NCI-H748 treated with DMSO at 0.1 percent for 48 hours (cell line): ENCODE measurements around the gene TTC3.
"Not testable (repeated sequence)": the region's sequence is repeated elsewhere in the genome, so short reads cannot be mapped to it uniquely, and the experiment has no call there.

Source experiments
- DNase-seq: peaks from one replicate; lab custom pipeline; 2025; lab: John Stamatoyannopoulos, UW

The TTC3 gene

DNA sequence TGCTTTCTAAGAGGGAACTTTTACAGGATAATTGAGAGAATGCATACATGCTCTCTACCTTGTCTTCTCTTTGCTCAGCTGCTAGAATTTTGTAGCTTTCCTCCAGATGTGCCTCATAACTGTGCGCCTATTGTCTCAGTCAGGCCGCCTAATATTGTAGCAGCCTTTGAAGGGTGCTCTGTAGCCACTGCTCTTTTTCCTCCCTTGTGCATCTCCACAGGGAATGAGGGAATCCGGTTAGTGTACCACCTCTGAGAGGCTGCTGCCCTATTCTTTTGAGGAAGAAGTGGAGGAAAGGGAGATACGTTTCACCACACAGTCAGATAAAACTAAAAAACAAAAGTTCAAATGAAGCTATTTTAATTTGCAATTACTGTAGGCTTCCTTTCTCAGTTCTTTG is 22.8 kb downstream of the TTC3 start:
- DNase-seq: no peak

DNA sequence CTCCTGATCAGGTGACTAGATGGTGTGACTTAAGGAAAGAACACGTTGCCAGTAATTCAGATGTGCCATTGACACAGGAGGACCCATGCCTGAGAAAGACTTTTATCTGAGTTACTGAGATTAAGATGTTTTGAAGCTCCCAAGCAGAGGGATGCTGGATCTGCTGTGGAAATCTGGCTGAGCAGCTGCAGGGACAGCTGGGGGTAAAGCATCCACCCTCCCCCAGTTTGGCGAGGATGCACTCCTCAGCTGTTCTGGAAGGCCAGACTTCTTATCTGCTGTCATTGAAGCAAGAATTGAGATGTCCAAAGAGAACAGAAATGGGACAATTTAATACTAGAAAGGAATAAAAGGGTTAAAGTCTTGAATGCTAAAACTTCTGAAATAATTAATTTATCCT is 25.7 kb downstream of the TTC3 start:
- DNase-seq: no peak

DNA sequence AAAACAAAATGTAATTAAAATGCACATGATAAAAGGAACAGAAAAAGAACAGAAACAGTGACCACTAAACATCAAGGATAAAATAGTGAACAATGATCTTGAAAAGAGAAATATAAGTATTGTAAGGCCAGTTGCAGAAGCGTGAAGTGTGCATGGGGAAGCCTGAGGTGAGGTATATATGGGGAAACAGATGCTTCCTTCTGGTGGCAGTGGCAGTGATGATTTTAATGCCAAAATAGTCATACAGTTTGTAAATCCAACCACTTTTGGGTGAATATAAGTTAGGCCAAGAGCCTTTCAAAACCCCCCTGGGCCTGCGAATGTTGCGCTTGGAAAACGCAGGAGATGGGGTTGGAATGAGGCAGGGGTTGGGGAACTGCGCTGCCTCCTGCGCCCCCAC is 27.3 kb downstream of the TTC3 start:
- no peak for DNase-seq

DNA sequence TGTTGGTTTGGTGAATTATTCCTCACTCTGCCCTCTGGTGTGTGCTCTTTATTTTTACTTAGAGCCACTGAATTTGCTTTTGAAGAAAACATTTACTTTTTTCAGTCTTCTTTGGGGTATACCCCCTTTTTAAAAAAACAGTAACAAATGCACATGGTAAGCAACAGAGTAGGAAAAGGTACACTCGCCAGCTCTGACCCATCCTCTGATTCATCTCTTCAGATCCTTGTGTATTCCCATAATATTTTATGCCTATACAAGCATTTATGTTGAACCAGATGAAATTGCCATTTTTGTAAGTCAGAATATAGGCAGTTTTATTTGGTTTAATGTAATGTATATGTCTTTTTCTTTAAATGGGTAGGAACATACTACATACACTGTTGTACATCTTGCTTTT is 28.3 kb downstream of the TTC3 start:
- DNase-seq: no peak

DNA sequence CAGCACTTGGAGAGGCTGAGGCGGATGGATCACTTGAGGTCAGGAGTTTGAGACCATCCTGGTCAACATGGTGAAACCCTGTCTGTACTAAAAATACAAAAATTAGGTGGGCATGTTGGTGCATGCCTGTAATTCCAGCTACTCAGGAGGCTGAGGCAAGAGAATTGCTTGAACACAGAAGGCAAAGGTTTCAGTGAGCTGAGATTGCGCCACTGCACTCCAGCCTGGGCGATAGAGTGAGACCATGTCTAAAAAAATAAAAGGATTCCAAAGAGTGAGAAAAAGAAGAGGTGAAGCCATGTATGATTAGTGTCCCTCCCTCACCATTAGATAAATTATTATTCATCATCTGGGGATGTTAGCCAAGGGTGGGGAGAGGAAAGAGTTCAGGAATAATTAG is 29.7 kb downstream of the TTC3 start:
- DNase-seq: not testable (repeated sequence)

DNA sequence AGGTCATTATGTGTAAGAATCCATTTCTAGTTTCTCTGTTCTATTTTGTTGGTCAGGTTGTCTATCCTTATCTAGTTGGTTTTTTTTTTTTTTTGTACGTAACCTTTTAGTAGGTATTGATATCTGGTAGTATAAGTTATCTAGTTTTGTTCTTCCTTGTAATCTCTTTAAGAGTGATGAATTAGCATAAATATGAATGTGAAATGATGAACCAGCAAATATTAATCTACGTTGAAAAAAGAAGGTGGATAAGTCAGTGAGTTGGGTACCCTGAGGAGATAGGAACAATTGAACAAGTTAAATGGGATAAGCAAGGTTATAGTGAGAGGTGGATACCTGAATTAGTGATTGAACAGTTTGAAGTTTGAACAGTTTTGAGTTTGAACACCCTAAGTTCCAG is 33.9 kb downstream of the TTC3 start:
- no peak for DNase-seq

DNA sequence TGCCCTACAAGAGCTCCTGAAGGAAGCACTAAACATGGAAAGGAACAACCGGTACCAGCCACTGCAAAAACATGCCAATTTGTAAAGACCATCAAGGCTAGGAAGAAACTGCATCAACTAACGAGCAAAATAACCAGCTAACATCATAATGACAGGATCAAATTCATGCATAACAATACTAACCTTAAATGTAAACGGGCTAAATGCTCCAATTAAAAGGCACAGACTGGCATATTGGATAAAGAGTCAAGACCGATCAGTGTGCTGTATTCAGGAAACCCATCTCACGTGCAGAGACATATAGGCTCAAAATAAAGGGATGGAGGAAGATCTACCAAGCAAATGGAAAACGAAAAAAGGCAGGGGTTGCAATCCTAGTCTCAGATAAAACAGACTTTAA is 38.0 kb downstream of the TTC3 start:
- not testable (repeated sequence) for DNase-seq

DNA sequence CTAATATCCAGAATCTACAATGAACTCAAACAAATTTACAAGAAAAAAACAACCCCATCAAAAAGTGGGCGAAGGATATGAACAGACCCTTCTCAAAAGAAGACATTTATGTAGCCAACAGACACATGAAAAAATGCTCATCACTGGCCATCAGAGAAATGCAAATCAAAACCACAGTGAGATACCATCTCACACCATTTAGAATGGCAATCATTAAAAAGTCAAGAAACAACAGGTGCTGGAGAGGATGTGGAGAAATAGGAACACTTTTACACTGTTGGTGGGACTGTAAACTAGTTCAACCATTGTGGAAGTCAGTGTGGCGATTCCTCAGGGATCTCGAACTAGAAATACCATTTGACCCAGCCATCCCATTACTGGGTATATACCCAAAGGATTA is 41.2 kb downstream of the TTC3 start:
- DNase-seq: not testable (repeated sequence)

DNA sequence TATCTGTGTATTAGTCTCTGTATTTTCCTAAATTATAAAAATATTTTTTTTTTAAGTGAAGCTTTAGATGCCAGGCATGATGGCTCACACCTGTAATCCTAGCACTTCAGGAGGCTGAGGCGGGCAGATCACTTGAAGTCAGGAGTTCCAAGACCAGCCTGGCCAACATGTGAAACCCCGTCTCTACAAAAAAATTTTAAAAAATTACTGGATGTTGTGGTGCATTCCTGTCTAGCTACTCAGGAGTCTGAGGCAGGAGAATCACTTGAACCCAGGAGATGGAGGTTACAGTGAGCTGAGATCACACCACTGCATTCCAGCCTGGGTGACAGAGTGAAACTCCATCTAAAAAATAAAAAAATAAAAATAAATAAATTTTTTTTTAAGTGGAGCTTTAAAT is 43.4 kb downstream of the TTC3 start:
- DNase-seq: not testable (repeated sequence)

DNA sequence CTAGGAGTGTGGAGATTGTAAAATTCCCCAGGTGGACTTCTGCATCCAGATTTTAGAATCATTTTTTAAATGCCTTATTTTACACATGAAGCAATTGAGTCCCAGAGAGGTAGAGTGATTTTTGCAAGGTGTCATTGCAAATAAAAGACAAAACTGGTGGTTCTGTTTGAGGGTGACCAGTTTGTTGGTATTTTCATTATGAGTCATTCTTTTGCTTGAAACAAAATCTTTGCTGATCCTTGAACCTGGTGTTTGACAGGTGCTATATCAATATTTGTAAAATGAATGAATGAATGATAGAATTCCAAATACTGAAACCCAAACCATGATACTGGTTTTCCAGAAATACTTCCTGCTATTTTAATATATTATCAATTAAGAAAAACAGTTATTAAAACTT is 44.1 kb downstream of the TTC3 start:
- DNase-seq: no peak

DNA sequence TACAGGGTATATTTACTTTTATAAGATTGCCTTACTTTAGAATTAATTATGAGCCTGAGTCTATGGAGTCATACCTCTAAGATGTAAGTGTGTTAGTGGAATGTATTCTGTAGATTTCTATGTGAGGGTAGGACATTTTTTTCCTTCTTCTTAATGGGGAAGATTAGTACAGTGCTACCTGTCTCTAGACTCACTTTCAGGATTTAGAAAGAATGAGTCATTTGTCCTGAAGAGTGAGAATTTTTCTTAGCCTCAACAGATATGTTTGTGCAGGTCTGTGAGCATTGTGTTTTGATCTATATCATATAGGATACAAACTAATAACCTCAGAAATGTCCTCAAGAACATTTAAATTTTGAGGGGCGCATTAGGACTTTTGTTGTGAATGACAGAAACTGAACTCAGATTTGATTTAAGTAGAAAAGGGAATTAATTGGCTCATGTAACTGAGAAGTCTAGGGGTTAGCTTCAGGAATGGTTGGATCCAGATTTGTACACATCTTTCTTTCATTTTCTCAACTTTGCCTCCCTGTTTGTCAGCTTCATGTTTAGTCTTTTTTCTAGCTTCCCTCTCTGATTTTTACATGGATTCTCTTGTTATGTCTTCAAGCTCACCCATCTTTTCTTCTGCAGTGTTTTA is 45.3 kb downstream of the TTC3 start:
- DNase-seq: no peak

DNA sequence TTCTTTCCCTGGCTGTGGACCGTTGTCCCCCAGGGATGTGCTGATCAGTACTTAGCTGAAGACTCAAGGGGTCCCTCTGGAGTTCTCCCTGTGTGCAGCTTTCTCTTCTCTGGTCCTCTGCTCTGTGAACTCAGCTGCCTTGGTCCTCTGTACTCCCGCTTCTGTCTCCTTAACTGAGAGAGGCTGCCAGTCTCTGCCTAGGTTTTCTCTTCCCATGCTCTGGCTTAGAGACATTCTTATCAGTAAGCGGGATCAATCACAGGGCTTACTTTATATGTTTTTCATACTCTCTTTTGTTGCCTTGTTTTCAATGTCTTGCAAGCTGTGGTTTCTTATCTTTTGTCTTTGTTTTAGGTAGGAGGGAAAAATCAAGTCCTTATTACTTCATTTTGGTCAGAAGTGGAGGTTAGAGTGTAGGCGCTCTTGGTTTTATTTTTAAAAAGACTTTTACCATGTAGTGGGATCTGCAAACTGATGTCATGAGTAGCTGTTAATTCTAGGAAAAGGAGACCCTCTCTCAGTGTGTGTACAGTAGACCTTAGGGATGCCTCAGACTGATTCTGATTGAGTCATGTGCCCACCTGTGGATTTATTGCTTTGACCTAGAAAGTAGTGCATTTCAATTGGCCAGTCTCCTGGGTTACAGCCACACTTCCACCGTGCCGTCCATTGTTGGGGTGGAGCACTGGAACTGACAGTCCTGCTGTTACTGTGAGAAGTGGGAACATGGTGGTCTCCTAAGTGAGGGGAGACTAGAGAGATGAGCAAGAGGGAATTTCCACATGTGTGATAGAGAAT is 46.6 kb downstream of the TTC3 start:
- DNase-seq: no peak

DNA sequence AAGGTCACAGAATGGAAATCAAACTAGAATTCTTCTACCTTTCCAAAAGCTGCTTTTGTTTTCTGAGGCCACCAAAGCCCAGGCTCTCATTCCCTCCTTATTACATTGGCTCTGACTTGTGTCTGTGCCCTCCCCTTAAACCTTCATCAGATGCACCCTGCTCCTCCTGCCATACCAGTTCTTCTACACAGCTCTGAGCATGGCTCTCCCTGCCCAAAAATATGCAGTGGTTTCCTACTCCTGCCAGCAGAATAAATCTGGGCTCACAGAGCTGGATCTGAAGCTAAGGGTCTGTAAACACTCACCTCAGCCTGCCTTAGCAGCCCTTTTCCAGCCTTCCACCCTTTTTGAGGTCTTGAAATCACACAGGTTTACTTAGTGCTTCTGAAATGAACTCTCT is 55.0 kb downstream of the TTC3 start:
- no peak for DNase-seq

DNA sequence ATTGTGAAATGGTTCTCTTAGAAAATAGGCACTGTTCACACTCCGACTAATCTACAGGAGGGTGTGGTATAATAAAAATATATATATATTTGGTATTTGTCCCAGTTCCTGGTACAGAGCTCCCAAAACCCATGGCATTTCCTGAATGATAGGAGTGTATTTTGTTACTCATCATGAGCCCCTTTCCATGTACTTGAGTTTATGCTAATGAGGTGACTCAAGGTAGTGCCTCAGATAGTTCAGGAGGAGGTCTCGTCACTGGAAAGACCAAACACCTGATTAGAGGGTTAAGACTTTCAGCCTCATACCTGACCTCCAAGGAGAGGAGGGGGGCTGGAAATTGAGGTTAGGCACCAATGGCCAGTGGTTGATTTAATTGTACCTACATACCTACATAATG is 57.9 kb downstream of the TTC3 start:
- DNase-seq: no peak

DNA sequence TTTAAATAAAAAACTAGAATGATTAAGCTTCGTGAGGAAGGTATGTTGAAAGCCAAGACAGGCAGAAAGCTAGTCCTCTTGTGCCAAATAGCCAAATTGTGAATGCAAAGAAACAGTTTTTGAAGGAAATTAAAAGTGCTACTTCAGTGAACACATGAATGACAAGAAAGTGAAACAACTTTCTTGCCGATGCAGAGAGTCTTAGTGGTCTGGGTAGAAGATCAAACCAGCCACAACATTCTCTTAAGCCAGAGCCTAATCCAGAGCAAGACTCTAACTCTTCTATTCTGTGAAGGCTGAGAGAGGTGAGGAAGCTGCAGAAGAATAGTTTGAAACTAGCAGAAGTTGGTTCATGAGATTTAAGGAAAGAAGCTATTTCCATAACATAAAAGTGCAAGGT is 63.2 kb downstream of the TTC3 start:
- no peak for DNase-seq

DNA sequence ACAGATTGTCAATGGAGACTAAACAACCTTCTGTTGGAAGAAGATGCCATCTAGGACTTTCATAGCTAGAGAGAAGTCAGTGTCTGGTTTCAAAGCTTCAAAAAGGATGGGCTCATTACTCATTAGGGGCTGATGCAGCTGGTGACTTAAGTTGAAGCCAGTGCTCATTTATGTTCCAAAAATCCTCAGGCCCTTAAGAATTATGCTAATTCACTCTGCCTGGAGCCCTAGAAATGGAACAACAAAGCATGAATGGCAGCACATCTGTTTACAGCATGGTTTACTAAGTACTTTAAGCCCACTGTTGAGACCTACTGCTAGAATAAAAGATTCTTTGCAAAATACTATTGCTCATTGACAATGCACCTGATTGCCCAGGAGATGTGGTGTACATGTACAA is 63.7 kb downstream of the TTC3 start:
- DNase-seq: no peak

DNA sequence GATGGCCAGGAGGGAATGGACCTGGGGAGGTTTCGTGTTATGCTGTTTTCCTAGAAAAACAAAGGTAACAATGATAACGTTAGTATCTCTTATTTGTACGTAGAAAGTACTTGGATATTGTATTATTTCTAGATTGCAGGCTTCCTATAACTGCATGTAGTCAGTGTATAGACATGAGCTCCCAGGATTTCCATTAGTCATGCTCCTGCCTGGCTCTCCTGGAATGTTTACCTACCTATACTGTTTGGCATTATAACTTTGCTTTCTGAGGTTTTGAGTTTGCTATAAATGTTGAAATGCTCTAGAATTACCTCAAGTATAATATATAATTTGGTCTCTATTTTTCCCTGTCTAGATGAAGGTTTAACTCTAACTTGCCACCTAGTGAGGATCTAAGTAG is 66.1 kb downstream of the TTC3 start:
- no peak for DNase-seq

DNA sequence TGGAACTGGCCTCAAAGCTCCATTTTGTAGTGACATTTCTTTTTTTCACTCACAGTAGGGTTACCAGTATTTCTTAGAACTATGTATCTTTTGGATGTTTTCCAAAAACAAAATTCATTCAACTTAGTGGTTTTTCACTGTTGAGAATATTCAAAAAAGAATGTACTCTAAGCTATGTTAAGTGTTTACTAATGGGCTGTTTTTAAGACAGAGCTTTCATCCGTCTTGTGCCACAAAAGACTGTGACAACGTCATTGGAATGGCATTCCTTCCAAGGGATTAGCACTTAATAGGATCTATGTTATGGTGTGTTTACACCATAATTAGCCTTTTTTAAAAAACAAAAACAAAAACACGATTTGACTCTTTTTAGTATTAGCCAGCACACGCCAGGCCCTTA is 66.8 kb downstream of the TTC3 start:
- no peak for DNase-seq

DNA sequence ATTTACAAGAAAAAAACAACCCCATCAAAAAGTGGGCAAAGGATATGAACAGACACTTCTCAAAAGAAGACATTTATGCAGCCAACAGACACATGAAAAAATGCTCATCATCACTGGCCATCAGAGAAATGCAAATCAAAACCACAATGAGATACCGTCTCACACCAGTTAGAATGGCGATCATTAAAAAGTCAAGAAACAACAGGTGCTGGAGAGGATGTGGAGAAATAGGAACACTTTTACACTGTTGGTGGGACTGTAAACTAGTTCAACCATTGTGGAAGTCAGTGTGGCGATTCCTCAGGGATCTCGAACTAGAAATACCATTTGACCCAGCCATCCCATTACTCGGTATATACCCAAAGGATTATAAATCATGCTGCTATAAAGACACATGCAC is 70.3 kb downstream of the TTC3 start:
- not testable (repeated sequence) for DNase-seq

DNA sequence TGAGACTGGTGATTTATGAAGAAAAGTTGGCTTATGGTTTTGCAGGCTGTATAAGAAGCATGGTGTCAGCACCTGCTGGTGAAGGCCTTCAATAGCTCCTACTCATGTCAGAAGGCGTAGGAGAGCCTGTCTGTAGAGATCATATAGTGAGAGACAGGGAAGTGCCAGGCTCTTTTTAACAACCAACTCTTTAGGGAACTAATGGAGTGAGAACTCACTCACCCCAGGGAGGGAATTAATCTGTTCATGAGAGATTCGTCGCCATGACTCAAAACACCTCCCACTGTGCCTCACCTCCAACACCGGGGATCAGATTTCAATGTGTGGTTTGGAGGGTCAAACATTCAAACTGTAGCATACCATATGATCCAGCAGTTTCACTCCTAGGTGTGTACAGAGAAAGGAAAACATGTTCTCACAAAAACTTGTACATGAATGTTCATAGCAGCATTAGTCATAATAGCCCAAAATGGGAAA is 72.6 kb downstream of the TTC3 start:
- no peak for DNase-seq

DNA sequence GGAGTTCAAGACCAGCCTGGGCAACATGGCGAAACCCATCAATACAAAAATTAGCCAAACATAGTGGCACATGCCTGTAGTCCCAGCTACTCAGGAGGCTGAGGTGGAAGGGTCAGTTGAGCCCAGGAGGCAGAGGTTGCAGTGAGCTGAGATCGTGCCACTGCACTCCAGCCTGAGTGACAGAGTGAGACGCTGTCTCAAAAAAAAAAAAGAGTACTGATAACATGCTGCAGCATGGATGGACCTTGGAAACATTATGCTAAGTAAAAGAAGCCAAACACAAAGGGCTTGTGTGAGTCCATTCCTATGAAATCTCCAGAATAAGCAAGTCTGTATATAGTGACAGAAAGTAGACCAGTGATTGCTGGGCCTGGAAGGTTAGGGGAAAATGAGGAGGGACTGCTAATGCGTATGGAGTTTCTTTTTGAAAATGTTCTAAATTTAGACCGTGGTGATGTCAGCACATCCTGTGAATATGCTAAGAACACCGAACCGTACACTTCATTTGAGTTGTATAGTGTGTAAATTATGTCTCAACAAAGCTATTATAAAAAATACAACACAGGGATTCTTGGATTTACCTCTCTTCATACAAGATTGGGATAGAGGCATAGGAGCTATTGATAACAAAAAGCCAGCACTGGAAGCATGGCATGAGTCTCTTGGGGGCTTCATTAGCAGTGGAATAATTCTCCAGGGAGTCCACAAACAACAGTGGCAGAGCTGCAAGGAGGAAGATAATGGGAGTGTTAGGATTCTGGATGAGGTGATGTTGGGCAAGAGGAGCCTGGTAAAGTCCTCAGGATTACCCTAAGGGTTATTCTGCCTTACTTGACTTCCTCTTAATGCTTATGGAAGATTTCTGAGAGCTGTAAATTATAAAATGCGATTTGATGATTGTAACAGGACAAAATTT is 73.5 kb downstream of the TTC3 start:
- no peak for DNase-seq

DNA sequence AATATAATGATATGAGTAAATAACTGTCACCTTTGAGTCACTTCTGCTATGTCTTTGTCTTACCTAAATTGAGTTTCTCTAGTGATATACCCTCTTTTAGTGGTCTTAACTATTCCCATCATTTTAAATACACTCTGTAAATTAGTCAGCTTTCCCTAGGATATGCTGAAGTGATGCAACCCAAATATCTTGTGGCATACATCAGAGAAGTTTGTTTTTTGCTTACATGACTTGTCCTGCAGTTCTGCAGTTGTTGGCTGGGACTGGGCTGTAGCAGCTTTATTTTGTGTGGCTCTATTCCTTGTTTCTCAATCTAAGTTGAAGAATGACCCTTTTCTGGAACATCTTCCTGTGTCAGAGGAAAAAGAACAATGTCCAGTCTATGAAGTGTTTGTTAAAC is 76.4 kb downstream of the TTC3 start:
- DNase-seq: no peak
